Activated naive CD4-positive, alpha-beta T cell treated with anti-CD3 and anti-CD28 coated beads, Interleukin-2, amount 50 U/mL, for 72 hours (primary cell): Measurements from ENCODE around the gene VGLL4. TPM values are rescaled to one million over a fixed set of nuclear protein-coding genes. Genes with fewer than 3 reads are reported as not detected.

Experiments
- ATAC-seq, 2 donors: fragments of 150-1000 bp; cut with Tn5 transposase; 2 replicates each; pipeline ENCODE4 v1.10.0; 2021; ENCODE audit warnings: mild to moderate bottlenecking in 2 of 2, moderate library complexity in 2 of 2
- DNase-seq, 2 donors: peaks; one replicate each; pipeline ENCODE4 v3.0.0; 2021 to 2022; ENCODE audit warnings: low spot score in 2 of 2
- H3K27ac Mint-ChIP-seq, 2 donors: one replicate each; pipeline ENCODE4 v1.8.0; 2022; ENCODE audit warnings: mild to moderate bottlenecking in 2 of 2, mixed read lengths in 2 of 2
- H3K36me3 Mint-ChIP-seq, 2 donors: one replicate each; pipeline ENCODE4 v1.8.0; 2022; ENCODE audit warnings: mixed read lengths in 2 of 2
- H3K9me3 Mint-ChIP-seq, 2 donors: one replicate each; pipeline ENCODE4 v1.8.0; 2022; ENCODE audit warnings: mixed read lengths in 2 of 2
- total RNA-seq, 2 donors: library from RNA; stranded (reverse); gene quantifications; one replicate each; pipeline ENCODE4 v1.2.3, GENCODE V29; 2022

The VGLL4 gene
- total RNA-seq, 2 donors from 2014 or later, result 14.8 to 24.9 TPM

- Mint-ChIP-seq H3K27ac (no peak overlapping the region), H3K9me3 (no peaks in the 10 kb centered on the region), H3K36me3 (no peaks in the 10 kb centered on the region)
- ATAC-seq (no peak), DNase-seq (no peak)
Measured at GRCh38 chr3:11660242-11660641, 16.5 kb upstream of the VGLL4 start.

GRCh38 chr3:11658180-11658579 is 14.5 kb upstream of the VGLL4 start:
- no peaks in the 10 kb centered on the region for H3K36me3 Mint-ChIP-seq
- no peak for DNase-seq
- no peak for ATAC-seq
- H3K9me3 Mint-ChIP-seq, result no peaks in the 10 kb centered on the region
- H3K27ac Mint-ChIP-seq, result no peak overlapping the region

- no peaks in the 10 kb centered on the region for H3K36me3 Mint-ChIP-seq
- DNase-seq (no peak), ATAC-seq (peak in 1 of 2 donors; percentile 20)
- no peak overlapping the region for H3K27ac Mint-ChIP-seq
- no peaks in the 10 kb centered on the region for H3K9me3 Mint-ChIP-seq
Measured at GRCh38 chr3:11655196-11655928, 11.6 kb upstream of the VGLL4 start.

GRCh38 chr3:11654166-11654565 is 10.5 kb upstream of the VGLL4 start:
- Mint-ChIP-seq H3K27ac (no peak overlapping the region), H3K9me3 (no peaks in the 10 kb centered on the region), H3K36me3 (no peaks in the 10 kb centered on the region)
- ATAC-seq, result no peak
- DNase-seq, result no peak

DNA sequence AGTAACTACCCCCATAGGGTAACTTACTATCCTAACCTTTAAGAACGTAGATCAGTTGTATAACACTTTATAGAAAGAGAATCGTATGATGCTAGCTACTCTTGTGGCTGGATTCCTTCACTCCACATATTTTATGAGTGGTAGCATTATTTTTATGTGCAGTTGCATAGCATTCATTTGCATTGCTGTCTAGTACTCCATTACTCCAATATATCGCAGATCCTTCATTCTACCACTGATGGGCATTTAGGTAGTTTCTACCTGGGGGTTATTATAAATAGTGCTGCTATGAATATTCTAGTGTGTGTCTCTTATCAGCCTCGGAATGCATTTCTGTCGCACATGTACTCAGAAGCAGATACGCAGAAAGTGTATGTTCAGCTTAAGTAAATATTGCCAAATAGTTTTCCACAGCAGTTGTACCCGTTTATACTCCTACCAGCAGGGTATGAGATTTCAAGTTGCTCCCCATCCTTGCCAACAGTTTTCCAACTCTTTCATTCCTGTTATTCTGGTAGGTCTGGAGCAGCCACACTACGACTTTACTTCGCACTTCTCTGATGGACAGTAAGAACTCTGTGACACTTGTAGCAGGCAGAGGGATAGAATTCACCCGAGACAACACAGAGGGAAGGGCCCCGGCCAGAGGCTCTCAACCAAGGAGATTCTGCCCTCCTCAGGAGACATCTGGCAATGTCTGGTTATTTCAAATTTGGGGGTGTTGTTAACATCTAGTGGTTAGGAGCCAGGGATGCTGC is 9.8 kb upstream of the VGLL4 start:
- ATAC-seq (no peak), DNase-seq (no peak)
- no peak overlapping the region for H3K27ac Mint-ChIP-seq
- H3K36me3 Mint-ChIP-seq, result no peaks in the 10 kb centered on the region
- H3K9me3 Mint-ChIP-seq, result no peaks in the 10 kb centered on the region

- Mint-ChIP-seq H3K36me3 (no peaks in the 10 kb centered on the region), H3K27ac (no peak overlapping the region), H3K9me3 (no peaks in the 10 kb centered on the region)
- ATAC-seq, result no peak
- no peak for DNase-seq
Measured at GRCh38 chr3:11651900-11652299, 8.2 kb upstream of the VGLL4 start.

DNA sequence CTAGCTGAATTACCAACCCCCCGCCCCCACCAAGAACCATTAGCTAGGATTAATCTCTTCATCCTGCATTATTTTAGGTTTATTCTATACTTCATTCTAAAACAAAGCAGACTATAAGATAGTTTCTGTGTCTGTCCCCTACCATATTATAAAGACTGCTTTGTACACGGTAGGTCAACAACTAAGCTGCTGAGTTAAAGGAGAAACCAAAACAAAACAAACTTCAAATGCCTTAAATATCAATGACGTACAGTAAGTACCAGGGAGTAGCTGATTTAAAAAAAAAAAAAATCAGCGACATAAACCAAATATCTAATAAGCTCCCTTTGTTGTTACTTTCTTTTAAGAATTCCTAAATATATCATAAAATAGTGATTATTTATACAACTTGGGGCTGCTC is 7.8 kb upstream of the VGLL4 start:
- no peak for ATAC-seq
- Mint-ChIP-seq H3K9me3 (no peaks in the 10 kb centered on the region), H3K36me3 (no peaks in the 10 kb centered on the region), H3K27ac (no peak overlapping the region)
- DNase-seq, result no peak

DNA sequence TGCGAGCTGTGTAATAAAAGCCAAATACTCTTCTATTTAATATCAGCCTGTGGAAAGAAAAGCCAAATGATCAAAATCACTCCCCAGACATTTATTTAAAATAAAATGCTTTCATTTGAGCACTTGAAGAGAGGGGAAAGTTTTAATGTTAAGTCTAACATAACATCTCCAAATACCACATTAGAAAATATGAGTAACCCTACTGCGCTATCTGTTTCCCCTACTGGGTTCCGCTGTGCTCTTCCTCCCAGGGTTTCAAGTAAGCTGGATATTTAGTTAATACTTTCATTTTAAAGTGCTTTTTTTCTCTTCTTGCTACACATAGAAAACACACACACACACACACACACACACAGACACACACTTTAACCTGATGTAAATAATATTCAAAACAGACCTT is 6.7 kb upstream of the VGLL4 start:
- Mint-ChIP-seq H3K36me3 (no peaks in the 10 kb centered on the region), H3K9me3 (no peaks in the 10 kb centered on the region), H3K27ac (no peak overlapping the region)
- DNase-seq (no peak), ATAC-seq (peak; percentile 34 to 44)

- Mint-ChIP-seq H3K36me3 (no peaks in the 10 kb centered on the region), H3K27ac (no peak overlapping the region), H3K9me3 (no peaks in the 10 kb centered on the region)
- no peak for ATAC-seq
- no peak for DNase-seq
Measured at GRCh38 chr3:11648735-11649134, 5.0 kb upstream of the VGLL4 start.

DNA sequence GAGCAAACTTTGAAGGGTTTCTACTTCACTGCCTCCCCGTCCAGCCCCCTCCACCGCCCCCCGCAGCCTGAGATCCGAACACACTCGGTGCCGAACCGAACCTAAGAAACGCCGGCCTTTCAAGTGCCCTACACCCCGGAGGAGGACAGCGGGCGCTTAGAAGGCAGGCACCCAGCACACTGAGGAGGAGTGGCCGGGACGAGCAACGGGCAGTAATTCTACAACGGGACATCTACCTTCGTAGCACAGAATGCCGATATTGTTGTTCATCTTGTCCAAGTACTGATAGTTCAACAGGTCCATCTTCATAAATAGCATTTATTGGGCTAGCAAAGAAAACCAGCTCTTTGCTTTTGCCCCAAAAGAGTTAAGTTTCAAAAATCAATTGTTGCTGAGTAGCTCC is 513 bp downstream of the VGLL4 start:
- peak overlapping the region; percentile 99 for H3K27ac Mint-ChIP-seq
- ATAC-seq (peak; percentile 24 to 43), DNase-seq (peak in 1 of 2 donors; percentile 12)
- H3K36me3 Mint-ChIP-seq, result peaks cover 23 to 34% of the 10 kb centered on the region in 2 donors
- no peaks in the 10 kb centered on the region for H3K9me3 Mint-ChIP-seq

- DNase-seq, result peak; percentile 59 to 73
- Mint-ChIP-seq H3K27ac (peak overlapping the region; percentile 99), H3K36me3 (peaks cover 23 to 34% of the 10 kb centered on the region in 2 donors), H3K9me3 (no peaks in the 10 kb centered on the region)
- ATAC-seq, result peak; percentile 73 to 79
Measured at GRCh38 chr3:11642431-11643191, 1.1 kb downstream of the VGLL4 start.

DNA sequence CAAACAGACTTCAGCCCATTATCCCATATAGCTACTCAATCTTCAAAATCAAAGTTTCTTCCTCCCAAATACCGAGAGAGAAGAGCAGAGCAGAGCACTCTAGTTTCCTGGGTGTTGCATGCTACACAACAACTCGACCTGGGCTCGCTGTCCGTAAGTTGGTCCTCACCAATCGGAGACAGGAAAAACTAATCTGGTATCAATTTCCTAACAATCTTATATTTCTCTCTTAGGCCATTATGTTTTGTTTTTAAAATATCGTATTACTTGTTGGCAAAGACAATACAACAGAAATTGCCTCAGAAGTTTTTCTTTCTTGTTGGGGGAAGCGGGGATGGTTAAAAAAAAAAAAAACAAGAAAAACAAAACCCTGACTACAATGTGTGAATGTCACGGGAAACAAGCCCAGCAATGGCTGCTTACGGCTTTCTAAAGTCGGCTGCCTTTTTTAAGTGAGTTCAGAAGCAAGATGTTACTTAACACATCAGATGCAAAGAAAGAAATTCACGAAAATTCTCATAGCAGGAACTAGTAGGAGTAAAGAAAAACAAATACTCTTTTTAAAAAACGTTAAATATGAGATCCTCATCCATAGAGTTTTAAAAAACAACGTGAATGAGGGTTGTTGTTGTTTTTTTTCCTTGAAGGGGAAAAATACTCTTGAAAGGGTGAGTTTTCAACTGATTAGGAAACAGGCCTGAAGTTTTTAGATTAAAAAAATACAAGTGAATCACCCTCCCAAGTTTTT is 1.9 kb downstream of the VGLL4 start:
- DNase-seq, result no peak
- ATAC-seq, result no peak
- H3K27ac Mint-ChIP-seq, result peak overlapping the region; percentile 99
- H3K36me3 Mint-ChIP-seq, result peaks cover 23 to 34% of the 10 kb centered on the region in 2 donors
- no peaks in the 10 kb centered on the region for H3K9me3 Mint-ChIP-seq

DNA sequence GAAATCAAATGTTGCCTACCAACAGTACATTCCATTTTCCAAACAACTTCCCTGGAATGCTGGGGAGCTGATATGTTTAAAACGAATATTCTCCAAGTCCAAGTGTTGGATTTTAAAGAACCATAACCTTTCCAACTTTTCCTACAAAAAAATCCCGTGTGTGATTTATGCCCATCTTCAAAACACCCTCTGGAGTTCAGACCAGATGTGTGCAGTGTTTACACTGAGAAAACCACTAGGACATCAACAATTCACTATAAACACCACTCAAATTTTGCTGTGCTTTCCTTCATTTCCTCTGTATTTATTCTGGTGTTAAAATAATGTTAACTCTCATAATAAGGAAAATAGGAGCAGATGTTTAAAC is 2.4 kb downstream of the VGLL4 start:
- peak overlapping the region; percentile 99 for H3K27ac Mint-ChIP-seq
- ATAC-seq (no peak), DNase-seq (no peak)

DNA sequence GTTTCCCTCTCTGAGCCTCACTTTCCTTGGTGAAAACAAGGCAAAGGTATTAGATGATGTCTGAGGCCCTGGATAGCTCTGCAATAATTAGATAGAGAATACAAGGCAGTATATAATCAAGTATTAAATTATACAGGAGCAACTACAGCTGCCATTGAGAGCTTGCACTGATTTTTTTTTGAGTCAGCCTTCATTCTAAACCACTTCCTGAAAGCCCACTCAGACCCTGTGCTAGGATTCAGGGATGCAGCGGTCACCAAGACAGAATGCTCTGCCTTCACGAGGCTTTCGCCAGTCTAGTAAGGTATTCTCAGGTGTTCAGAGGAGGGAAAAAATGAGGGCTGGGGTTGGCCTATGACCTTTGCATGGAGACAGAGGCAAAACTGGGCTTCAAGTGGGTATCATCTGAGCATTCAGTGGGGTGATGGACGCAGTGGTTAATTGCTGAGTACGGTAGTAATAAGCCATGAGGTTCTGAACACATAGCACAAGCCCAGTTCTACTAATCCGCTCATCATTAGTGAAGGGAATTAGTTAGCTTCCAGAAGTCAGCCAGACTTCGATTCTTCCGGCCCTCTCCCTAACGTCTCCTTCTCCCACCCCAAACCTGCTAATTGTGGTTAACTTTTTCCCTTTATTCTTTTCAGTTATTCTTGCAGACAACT is 3.6 kb downstream of the VGLL4 start:
- DNase-seq (no peak), ATAC-seq (no peak)
- Mint-ChIP-seq H3K36me3 (peaks cover 23 to 34% of the 10 kb centered on the region in 2 donors), H3K27ac (peak overlapping the region in 1 of 2 donors; percentile 17), H3K9me3 (no peaks in the 10 kb centered on the region)

More for the DNA sequence above, 2.4 kb downstream of the VGLL4 start:
- Mint-ChIP-seq H3K9me3 (no peaks in the 10 kb centered on the region), H3K36me3 (peaks cover 23 to 34% of the 10 kb centered on the region in 2 donors)

DNA sequence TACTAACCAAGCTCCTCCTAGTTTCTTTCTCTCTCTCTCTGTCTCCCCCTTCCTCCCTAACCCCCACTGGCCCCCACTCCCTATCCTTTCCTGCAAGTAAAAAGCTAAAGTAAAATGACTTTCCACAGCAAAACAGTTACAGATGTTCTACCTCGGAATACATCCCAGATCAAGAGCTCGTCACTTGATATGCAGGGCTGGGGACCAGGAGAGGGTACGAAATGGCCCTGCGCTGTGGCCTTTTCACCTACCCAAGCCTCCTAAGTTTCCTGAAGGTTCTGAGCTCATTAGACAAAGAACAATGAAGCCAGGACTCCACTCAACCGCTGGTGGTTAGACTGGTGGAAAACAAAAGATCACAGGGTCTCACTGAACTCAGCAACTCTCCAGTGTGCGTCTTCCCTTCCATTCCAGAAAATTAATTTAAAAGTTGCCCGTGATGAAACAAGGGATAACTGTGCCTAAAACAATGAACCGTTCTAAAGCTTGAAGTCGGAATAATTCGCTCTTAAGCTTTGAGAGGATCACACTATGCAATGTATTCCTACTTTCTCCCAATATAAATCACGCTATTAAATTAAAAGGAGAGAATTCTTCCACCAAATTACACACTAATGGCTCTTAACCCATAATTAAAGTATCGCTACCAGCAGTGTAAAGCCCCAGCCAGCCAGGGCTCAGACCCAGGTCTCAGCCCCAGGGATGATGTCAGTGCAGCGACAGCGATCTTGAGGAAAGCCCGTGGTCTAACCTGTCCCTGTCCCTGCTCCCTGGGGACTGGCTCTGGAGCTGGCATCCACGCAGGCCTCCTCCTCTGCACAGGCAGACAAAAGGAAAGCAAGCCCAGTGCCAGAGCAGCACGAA is 5.0 kb downstream of the VGLL4 start:
- ATAC-seq, result no peak
- Mint-ChIP-seq H3K27ac (no peak overlapping the region), H3K9me3 (no peaks in the 10 kb centered on the region), H3K36me3 (peaks cover 23 to 34% of the 10 kb centered on the region in 2 donors)
- no peak for DNase-seq
